ENCODE measurements around the gene NEURL1.
"Not testable (repeated sequence)": the region's sequence is repeated elsewhere in the genome, so short reads cannot be mapped to it uniquely, and the experiment has no call there.

NEURL1 gene

GRCh38 chr10:103607051-103607450, 113.5 kb downstream of the NEURL1 start:
- DNase-seq, result not testable (repeated sequence)

DNA sequence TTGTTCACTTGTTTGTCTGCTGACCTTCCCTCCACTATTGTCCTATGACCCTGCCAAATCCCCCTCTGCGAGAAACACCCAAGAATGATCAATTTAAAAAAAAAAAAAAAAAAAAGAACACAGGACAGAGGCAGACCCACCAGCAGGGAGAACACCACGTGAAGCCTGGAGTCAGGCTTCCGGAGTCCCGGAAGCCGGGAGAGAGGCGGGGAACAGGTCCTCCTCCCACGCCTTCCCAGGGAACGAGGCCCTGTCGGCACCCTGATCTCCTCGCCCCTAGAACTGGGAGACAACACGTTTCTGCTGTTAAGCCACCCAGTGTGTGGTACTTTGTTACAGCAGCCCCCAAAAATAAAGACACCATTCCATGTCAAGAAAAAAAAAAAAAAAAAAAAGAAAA, 114.6 kb downstream of the NEURL1 start:
- DNase-seq, result not testable (repeated sequence)

DNA sequence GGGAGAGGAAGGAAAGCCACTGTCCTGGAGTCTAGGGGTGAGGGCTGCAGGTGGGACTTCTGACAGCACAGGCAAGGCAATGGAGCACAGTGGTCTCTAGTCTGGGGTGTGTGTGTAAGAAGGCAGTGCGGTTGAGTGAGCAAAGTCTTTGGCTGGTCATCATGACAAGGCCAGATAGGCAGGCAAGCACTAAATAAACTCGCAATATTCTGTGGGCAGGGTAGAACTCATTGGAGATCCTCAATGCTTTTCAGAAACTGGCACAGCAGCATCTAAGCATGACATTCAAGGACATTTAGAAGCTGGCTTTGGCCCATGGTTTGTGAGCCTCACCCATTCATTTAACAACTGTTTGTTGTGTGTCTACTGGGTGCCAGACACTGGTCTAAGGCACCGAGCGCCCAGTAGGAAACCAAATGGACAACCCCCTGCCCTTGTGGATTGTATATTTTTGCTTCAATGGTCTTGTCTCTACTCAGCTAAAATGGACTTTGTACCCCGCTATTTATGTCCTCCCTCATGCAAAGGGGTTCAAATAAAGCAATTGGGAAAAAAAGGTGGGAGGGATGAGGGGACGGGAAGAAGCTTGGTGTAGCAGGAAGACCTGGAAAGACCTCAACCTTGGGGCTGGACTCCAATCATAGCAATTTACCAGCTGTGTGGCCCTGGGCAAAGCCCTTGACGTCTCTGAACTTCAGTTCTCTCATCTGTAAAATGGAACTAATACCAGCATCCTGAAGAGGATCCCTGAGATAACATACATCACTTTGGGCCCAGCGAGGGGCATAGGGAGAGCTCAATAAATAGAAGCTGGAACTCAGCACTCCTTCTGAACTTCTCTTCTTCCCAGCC, 116.0 kb downstream of the NEURL1 start:
- no peak for DNase-seq

DNA sequence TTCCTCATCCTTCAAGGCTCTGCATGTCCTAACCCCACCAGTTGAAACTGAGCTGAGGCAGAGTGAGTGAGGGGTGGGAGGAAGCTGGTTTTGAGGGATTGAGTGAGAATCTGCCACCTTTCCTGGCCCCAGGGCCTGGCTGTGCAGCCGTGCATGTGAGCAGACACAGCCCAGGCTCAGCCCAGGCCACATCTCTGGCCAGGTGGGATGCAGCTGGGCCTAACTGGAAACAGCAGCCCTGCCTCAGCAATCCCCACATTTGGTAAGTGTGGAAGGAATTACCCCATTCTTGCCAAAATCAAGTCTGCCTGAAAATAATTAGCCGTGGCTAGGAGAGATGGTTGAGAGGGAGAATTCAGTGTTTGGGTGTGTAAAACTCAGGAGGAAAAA, 116.6 kb downstream of the NEURL1 start:
- no peak for DNase-seq

GRCh38 chr10:103610921-103611511, 117.5 kb downstream of the NEURL1 start:
- DNase-seq, result no peak

DNA sequence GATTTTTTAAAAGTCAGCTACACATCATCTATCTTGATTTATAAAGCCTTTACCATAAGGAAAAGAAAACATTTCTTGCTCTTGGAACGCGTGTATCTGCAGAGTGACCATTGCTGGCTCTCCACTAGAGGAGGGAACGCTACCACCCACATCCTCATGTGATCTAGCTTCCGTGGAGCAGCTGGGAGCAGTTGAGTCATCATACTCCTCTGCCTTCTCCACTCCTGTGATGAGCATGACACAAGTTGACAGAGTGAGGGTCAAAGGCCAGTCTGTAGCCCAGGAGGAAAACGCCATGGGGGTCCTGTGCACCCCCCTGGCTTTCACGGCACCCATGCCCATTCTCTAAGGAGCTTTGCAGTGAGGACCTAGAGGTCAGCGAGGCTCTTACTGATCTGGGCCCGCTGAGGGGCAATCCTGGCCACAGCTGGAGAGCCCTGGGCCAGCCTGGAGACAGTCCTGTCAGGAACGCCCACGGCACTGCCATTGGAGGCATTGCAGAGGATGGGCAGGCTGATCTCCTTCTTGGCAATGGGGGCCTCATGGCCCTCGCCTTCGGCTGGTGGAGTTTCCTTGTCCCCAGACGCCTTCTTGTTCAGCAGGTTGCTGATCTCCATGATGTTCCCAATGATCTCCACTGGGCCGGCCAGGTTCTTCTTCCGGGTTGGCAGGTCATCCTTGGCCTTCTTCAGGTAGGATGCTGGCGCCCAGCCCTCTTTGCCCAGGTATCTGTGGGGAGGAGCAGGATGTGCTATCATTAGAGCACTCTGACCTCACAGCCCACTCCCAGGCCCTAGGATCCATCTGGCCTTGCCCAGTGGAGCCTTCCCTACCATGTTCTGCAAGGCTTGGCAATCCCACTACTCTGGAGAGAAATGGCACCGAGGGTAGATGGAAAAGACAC, 119.2 kb downstream of the NEURL1 start:
- DNase-seq, result no peak

- DNase-seq, result no peak
Observed at GRCh38 chr10:103613616-103614015, 120.1 kb downstream of the NEURL1 start.

- DNase-seq, result no peak
Observed at GRCh38 chr10:103614306-103615158, 121.0 kb downstream of the NEURL1 start.

DNA sequence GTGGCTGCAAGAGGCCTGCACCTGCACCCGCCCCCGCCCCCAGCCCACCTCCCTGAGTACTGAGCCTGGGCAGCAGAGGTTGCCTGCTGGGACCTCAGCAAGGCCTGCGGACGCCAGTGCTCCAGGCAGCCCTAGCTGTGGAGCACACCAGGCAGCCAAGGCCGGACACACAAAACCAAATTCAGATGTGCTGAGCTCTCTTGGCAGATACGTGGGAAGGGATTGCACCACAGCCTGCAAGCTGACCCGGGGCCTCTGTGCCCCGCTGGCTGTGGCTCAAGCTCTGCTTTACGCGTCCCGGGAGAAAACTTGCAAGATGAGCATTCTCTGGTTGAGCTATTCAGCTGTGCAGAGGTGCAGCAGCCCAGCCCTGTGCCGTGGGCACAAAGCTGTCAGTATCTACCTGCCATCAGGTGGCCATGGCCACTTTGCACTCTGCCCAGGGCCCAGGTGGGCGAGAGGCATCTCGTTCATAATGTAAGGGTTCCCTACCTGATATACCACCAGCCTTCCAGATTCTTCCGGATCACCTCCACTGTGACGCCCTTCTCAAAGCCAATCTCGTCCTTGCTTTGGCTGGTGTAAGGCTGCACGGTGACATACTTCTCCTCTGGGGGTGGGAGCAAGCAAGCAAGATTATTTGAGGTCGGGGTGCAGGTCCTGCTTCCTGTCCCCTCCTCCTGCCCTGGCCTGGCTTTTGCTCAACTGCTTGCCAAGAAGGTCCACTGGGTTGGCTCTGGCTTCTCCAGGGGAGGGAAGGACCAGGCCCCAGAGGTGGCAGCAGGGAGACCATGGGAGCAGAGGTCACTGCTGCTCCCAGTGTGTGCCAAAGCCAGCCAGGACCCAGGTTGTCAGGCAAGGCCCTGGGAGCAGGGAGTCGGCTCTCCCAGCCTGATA, 123.4 kb downstream of the NEURL1 start:
- no peak for DNase-seq

GRCh38 chr10:103617602-103618385, 124.3 kb downstream of the NEURL1 start:
- DNase-seq, result no peak

GRCh38 chr10:103618575-103619423, 125.3 kb downstream of the NEURL1 start:
- DNase-seq, result no peak

GRCh38 chr10:103619424-103620351, 126.2 kb downstream of the NEURL1 start:
- DNase-seq, result no peak

DNA sequence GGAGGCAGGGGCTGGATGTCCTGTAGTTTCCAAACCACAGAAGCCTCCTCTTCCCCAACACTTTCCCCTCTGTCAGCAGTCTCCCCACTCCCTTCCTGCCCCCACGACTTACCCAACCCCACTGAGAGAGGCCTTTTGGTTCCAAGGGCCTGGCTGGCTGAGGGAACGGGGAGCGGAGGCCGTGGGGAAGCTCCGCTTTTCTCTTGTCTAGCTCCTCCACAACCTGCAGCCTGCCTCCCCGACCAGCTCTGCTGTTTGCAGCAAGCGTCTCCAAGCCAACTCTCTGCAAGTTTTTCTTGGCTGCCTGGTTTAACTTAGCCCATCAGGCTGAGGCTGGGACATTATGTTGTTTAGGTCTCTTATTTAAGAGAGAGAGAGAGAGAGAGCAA, 126.8 kb downstream of the NEURL1 start:
- DNase-seq, result no peak

GRCh38 chr10:103620891-103621782, 127.6 kb downstream of the NEURL1 start:
- no peak for DNase-seq

GRCh38 chr10:103621783-103622125, 128.2 kb downstream of the NEURL1 start:
- no peak for DNase-seq

- no peak for DNase-seq
Observed at GRCh38 chr10:103622286-103622685, 128.8 kb downstream of the NEURL1 start.

All from right kidney (tissue), 1 donor.